HG03066 (cell line): Measurements from ENCODE around the gene CDH23.

Experiments
- ATAC-seq: cut with Tn5 transposase; IDR thresholded peaks from one replicate; pipeline ENCODE4 v1.9.1; 2021; ENCODE audit warnings: low read depth; ENCODE audit not compliant: unreplicated experiment

The CDH23 gene

GRCh38 chr10:71576842-71577241 is 180.1 kb downstream of the CDH23 start:
- ATAC-seq, result no peak

- ATAC-seq, result no peak
Observed at GRCh38 chr10:71577345-71577744, 180.6 kb downstream of the CDH23 start.

- no peak for ATAC-seq
Observed at GRCh38 chr10:71578069-71578468, 181.3 kb downstream of the CDH23 start.

- no peak for ATAC-seq
Observed at GRCh38 chr10:71579668-71580067, 182.9 kb downstream of the CDH23 start.

- ATAC-seq, result no peak
Observed at GRCh38 chr10:71580415-71580814, 183.7 kb downstream of the CDH23 start.

GRCh38 chr10:71580926-71581325 is 184.2 kb downstream of the CDH23 start:
- ATAC-seq, result no peak

GRCh38 chr10:71581376-71581775 is 184.7 kb downstream of the CDH23 start:
- ATAC-seq, result no peak

- ATAC-seq, result no peak
Observed at GRCh38 chr10:71582019-71582418, 185.3 kb downstream of the CDH23 start.

- ATAC-seq, result no peak
Observed at GRCh38 chr10:71582506-71583475, 186.1 kb downstream of the CDH23 start.

GRCh38 chr10:71584461-71584860 is 187.7 kb downstream of the CDH23 start:
- ATAC-seq, result no peak

- ATAC-seq, result no peak
Observed at GRCh38 chr10:71584902-71585563, 188.3 kb downstream of the CDH23 start.

GRCh38 chr10:71585564-71586290 is 189.0 kb downstream of the CDH23 start:
- ATAC-seq, result no peak

GRCh38 chr10:71587941-71588573 is 191.3 kb downstream of the CDH23 start:
- no peak for ATAC-seq

GRCh38 chr10:71588685-71589084 is 192.0 kb downstream of the CDH23 start:
- ATAC-seq, result no peak

- no peak for ATAC-seq
Observed at GRCh38 chr10:71589617-71590551, 193.2 kb downstream of the CDH23 start.

- ATAC-seq, result no peak
Observed at GRCh38 chr10:71590781-71591350, 194.1 kb downstream of the CDH23 start.

- ATAC-seq, result no peak
Observed at GRCh38 chr10:71594934-71595571, 198.3 kb downstream of the CDH23 start.

GRCh38 chr10:71595649-71596048 is 198.9 kb downstream of the CDH23 start:
- no peak for ATAC-seq

- ATAC-seq, result no peak
Observed at GRCh38 chr10:71596127-71596526, 199.4 kb downstream of the CDH23 start.
